Retinal pigment epithelial cell (primary cell): Measurements from ENCODE around the gene AK5.

ENCODE experiments used
- DNase-seq: peaks from one replicate; pipeline ENCODE4 v3.0.0-alpha.2; 2010; ENCODE audit warnings: low read depth
- H3K4me3 ChIP-seq: 2 replicates; pipeline ENCODE4 v1.5.1; 2011; ENCODE audit warnings: mild to moderate bottlenecking, low read length, control low read depth, moderate library complexity
- TF ChIP-seq, protein P1 (sequence below): conservative IDR thresholded peaks from 2 replicates; pipeline ENCODE4 v1.5.1; 2011; ENCODE audit warnings: low read depth, low read length, control low read depth, inconsistent platforms

AK5 gene

GRCh38 chr1:77275194-77275593 lies 6.6 kb upstream of the AK5 start:
- no peak for DNase-seq
- TF ChIP-seq, protein P1, sequence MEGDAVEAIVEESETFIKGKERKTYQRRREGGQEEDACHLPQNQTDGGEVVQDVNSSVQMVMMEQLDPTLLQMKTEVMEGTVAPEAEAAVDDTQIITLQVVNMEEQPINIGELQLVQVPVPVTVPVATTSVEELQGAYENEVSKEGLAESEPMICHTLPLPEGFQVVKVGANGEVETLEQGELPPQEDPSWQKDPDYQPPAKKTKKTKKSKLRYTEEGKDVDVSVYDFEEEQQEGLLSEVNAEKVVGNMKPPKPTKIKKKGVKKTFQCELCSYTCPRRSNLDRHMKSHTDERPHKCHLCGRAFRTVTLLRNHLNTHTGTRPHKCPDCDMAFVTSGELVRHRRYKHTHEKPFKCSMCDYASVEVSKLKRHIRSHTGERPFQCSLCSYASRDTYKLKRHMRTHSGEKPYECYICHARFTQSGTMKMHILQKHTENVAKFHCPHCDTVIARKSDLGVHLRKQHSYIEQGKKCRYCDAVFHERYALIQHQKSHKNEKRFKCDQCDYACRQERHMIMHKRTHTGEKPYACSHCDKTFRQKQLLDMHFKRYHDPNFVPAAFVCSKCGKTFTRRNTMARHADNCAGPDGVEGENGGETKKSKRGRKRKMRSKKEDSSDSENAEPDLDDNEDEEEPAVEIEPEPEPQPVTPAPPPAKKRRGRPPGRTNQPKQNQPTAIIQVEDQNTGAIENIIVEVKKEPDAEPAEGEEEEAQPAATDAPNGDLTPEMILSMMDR, result no peak

DNA sequence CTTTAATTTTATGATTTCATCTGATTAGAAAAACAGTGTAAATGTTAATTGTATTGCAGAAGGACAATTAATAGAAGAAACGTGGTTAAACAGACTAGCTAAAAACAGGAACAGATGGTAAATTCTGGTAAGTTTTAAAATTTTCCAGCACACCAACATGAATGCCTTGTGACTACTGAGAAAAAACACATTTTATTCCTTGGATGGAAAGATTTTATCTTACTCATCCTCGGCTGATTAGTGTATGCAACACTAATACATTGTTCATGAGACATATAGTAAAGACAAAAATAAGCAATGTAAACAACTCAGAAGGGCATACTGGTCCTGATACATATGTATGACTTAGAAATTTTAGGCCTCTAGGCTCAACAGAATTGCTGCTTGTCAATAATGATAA lies 4.9 kb upstream of the AK5 start:
- no peak for DNase-seq

More at GRCh38 chr1:77275194-77275593, 6.6 kb upstream of the AK5 start:
- H3K4me3 ChIP-seq, result no peak overlapping the region

GRCh38 chr1:77279929-77280328 lies 1.9 kb upstream of the AK5 start:
- TF ChIP-seq, protein P1, result no peak
- DNase-seq, result no peak
- H3K4me3 ChIP-seq, result no peak overlapping the region

More for the DNA sequence above, 4.9 kb upstream of the AK5 start:
- TF ChIP-seq, protein P1, result no peak
- H3K4me3 ChIP-seq, result no peak overlapping the region

DNA sequence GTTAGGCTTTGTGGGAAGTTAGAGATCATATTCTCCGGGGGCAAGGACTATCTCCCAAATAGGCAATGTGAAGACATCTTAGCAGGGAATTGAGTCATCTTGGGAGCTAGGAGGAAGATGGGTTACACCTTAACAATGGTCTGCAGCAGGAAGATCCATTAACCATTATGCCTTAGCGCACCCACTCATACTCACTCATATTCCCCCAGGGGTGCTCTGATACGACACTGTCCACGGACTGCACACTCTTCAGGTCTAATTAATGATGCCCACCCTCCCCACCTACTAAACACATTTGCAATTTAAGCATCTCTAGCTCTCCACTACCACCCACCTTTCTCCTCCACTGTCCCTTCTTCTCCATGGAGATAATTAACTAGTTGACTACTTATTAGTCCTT lies 857 bp upstream of the AK5 start:
- TF ChIP-seq, protein P1, result no peak
- no peak for DNase-seq
- no peak overlapping the region for H3K4me3 ChIP-seq

- no peak for DNase-seq
- H3K4me3 ChIP-seq, result peak overlapping the region; percentile 64
- TF ChIP-seq, protein P1, result no peak
Measured at GRCh38 chr1:77282187-77282865, 507 bp downstream of the AK5 start.

DNA sequence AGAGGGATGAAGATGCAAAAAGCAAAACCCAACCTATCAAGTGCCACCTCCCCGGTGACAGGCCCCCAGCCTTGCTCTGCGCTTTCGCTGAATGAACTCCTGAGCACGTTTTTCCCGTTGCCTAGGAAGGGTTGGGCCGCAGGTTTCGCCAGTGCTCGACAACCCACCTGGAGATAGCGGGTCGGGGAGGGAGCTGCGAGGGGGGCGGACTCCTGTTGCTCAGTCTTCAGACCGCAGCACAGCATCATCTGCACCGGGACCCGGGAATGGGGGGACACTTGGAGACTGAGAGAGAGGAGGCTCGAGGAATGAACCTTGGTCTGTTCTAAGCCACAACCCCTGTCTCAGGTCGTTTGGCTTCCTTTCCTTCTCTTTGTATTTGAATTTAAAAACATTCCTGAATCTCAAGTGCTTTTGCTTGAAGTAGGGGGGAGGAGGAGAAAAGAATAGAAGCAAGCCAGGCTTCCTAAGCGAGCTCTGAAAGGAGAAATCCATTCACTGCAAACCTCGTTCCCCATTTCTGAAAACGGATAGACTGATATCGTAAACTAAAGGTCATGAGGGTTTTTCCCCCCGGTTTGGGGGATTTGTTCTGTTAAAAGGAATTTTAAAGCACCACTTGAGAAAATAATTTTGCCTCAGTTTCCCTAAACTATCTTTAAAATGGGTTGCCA lies 1.2 kb downstream of the AK5 start:
- TF ChIP-seq, protein P1, result no peak
- DNase-seq, result no peak
- peak overlapping the region; percentile 64 for H3K4me3 ChIP-seq
